Colonic mucosa (tissue), 4 donors: Measurements from ENCODE around the gene SPIN1. TPM values are rescaled to one million over a fixed set of nuclear protein-coding genes. Genes with fewer than 3 reads are reported as not detected.

ENCODE experiments used
- DNase-seq: peaks from one replicate; pipeline ENCODE4 v3.0.0-alpha.2; 2020
- H3K27ac ChIP-seq: fragments of 200-600 bp; one replicate; pipeline ENCODE4 v1.8.0; 2021
- H3K27me3 ChIP-seq: fragments of 200-600 bp; one replicate; pipeline ENCODE4 v1.8.0; 2021
- H3K36me3 ChIP-seq: fragments of 200-600 bp; one replicate; pipeline ENCODE4 v1.8.0; 2021
- H3K4me1 ChIP-seq: fragments of 200-600 bp; one replicate; pipeline ENCODE4 v1.8.0; 2021; ENCODE audit warnings: mild to moderate bottlenecking
- H3K4me3 ChIP-seq: fragments of 200-600 bp; one replicate; pipeline ENCODE4 v1.8.0; 2021
- H3K9ac ChIP-seq, 2 donors: one replicate each; pipeline ENCODE4 v1.7.0; 2013; ENCODE audit warnings: control low read depth in 2 of 2, low read depth in 2 of 2, low read length in 2 of 2
- H3K9me3 ChIP-seq: fragments of 200-600 bp; one replicate; pipeline ENCODE4 v1.8.0; 2021
- intact Hi-C: fragments of 100-400 bp; cut with DNase I; formaldehyde crosslinking; loops from one replicate; pipeline ENCODE4 v1.14.1; 2022
- total RNA-seq, 2 donors: library from RNA; stranded (reverse); fragmentation: NEBNext Ultra II Directional in 1 of 2; extraction: Animal tissue kit (Norgen Biotek cat#: 25700) in 1 of 2; gene quantifications; one replicate each; pipeline ENCODE4 v1.2.1, GENCODE V29; 2021
- TF ChIP-seq, protein P1 (sequence below): fragments of 200-600 bp; IDR thresholded peaks from one replicate; pipeline ENCODE4 v1.8.0; 2022; ENCODE audit warnings: antibody characterized with exemption, mild to moderate bottlenecking
- donor health status: healthy.
- donor health status: DM: no; HTN: no; CAD: no.
- donor health status: DM: no; HTN: no; CAD: no.

Gene SPIN1
- total RNA-seq, 2 donors from 2014 or later: 51.4 to 68.0 TPM

GRCh38 chr9:88478246-88478645, 90.0 kb downstream of the SPIN1 start:
- H3K36me3 ChIP-seq: peaks cover 3% of the 10 kb centered on the region
- no peak for DNase-seq
- H3K27me3 ChIP-seq: no peaks in the 10 kb centered on the region
- no peak overlapping the region for H3K27ac ChIP-seq
- no peaks in the 10 kb centered on the region for H3K9me3 ChIP-seq
- TF ChIP-seq, protein P1, sequence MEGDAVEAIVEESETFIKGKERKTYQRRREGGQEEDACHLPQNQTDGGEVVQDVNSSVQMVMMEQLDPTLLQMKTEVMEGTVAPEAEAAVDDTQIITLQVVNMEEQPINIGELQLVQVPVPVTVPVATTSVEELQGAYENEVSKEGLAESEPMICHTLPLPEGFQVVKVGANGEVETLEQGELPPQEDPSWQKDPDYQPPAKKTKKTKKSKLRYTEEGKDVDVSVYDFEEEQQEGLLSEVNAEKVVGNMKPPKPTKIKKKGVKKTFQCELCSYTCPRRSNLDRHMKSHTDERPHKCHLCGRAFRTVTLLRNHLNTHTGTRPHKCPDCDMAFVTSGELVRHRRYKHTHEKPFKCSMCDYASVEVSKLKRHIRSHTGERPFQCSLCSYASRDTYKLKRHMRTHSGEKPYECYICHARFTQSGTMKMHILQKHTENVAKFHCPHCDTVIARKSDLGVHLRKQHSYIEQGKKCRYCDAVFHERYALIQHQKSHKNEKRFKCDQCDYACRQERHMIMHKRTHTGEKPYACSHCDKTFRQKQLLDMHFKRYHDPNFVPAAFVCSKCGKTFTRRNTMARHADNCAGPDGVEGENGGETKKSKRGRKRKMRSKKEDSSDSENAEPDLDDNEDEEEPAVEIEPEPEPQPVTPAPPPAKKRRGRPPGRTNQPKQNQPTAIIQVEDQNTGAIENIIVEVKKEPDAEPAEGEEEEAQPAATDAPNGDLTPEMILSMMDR: no peak
- intact Hi-C loops: no loop called here
- no peak overlapping the region for H3K9ac ChIP-seq
- no peak overlapping the region for H3K4me3 ChIP-seq
- no peaks in the 10 kb centered on the region for H3K4me1 ChIP-seq

- H3K27me3 ChIP-seq: no peaks in the 10 kb centered on the region
- no peaks in the 10 kb centered on the region for H3K4me1 ChIP-seq
- H3K9ac ChIP-seq: no peak overlapping the region
- no peak overlapping the region for H3K27ac ChIP-seq
- H3K4me3 ChIP-seq: no peak overlapping the region
- no peaks in the 10 kb centered on the region for H3K36me3 ChIP-seq
- intact Hi-C loops: no loop called here
- DNase-seq: no peak
- H3K9me3 ChIP-seq: no peaks in the 10 kb centered on the region
- TF ChIP-seq, protein P1: no peak
These were observed 93.7 kb downstream of the SPIN1 start for GRCh38 chr9:88481933-88482332.

GRCh38 chr9:88488166-88488565, 99.9 kb downstream of the SPIN1 start:
- H3K27me3 ChIP-seq: no peaks in the 10 kb centered on the region
- no peaks in the 10 kb centered on the region for H3K4me1 ChIP-seq
- H3K4me3 ChIP-seq: no peak overlapping the region
- intact Hi-C loops: no loop called here
- TF ChIP-seq, protein P1: no peak
- H3K9ac ChIP-seq: no peak overlapping the region
- DNase-seq: no peak
- no peak overlapping the region for H3K27ac ChIP-seq
- no peaks in the 10 kb centered on the region for H3K36me3 ChIP-seq
- H3K9me3 ChIP-seq: no peaks in the 10 kb centered on the region

- Histone ChIP-seq H3K36me3 (no peaks in the 10 kb centered on the region), H3K9me3 (no peaks in the 10 kb centered on the region), H3K27ac (no peak overlapping the region), H3K9ac (no peak overlapping the region), H3K4me3 (no peak overlapping the region), H3K4me1 (no peaks in the 10 kb centered on the region), H3K27me3 (no peaks in the 10 kb centered on the region)
- intact Hi-C loops: no loop called here
- TF ChIP-seq, protein P1: no peak
- no peak for DNase-seq
These were observed 106.9 kb downstream of the SPIN1 start for GRCh38 chr9:88494983-88495721.

DNA sequence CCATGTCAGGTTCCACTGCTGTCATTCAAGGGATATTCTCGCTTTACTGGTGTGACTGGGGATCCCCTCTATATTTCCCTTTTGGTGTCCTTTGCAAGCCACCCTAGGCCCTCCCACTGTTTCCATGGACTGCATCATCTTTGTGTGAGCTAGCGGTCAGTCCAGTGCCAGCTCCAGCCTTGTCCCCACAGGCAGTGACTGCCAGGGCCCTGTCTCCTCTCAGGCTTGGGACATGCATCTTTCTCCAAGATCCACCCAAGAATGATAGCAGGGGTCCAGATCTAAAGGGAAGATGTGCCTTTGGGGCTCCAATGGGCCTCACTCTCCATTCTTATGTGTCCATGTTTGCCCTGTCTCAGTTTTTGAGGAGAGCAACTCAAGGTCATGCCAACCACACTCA, 109.0 kb downstream of the SPIN1 start:
- no peak overlapping the region for H3K9ac ChIP-seq
- no peaks in the 10 kb centered on the region for H3K36me3 ChIP-seq
- intact Hi-C loops: no loop called here
- TF ChIP-seq, protein P1: no peak
- no peaks in the 10 kb centered on the region for H3K9me3 ChIP-seq
- H3K27me3 ChIP-seq: no peaks in the 10 kb centered on the region
- H3K4me1 ChIP-seq: no peaks in the 10 kb centered on the region
- H3K4me3 ChIP-seq: no peak overlapping the region
- DNase-seq: no peak
- no peak overlapping the region for H3K27ac ChIP-seq
